Central memory CD8-positive, alpha-beta T cell (primary cell): ENCODE results near the gene LDAH.
"Not testable (repeated sequence)": the region's sequence is repeated elsewhere in the genome, so short reads cannot be mapped to it uniquely, and the experiment has no call there.

ENCODE experiments used
- ATAC-seq: fragments of 150-1000 bp; cut with Tn5 transposase; replicated peaks from 2 replicates; pipeline ENCODE4 v1.10.0; 2022; ENCODE audit warnings: mild to moderate bottlenecking, moderate FRiP score, moderate number of reproducible peaks; ENCODE audit not compliant: poor library complexity, severe bottlenecking; ENCODE audit errors: extremely low read depth
- DNase-seq, 2 donors: peaks; one replicate each; pipeline ENCODE4 v3.0.0; 2021; ENCODE audit warnings: low spot score in 2 of 2
- H3K27ac Mint-ChIP-seq: one replicate; pipeline ENCODE4 v1.8.0; 2022; ENCODE audit warnings: low read depth, mild to moderate bottlenecking, moderate library complexity, mixed read lengths
- H3K27me3 Mint-ChIP-seq: one replicate; pipeline ENCODE4 v1.8.0; 2022; ENCODE audit warnings: mixed read lengths
- H3K36me3 Mint-ChIP-seq: one replicate; pipeline ENCODE4 v1.8.0; 2022; ENCODE audit warnings: mild to moderate bottlenecking, moderate library complexity, mixed read lengths; ENCODE audit not compliant: insufficient read depth
- H3K4me1 Mint-ChIP-seq: one replicate; pipeline ENCODE4 v1.8.0; 2022; ENCODE audit warnings: mixed read lengths
- H3K4me3 Mint-ChIP-seq: one replicate; pipeline ENCODE4 v1.8.0; 2022; ENCODE audit warnings: mild to moderate bottlenecking, moderate library complexity, mixed read lengths
- H3K9me3 Mint-ChIP-seq: one replicate; pipeline ENCODE4 v1.8.0; 2022; ENCODE audit warnings: mixed read lengths

Gene LDAH

GRCh38 chr2:20728114-20728758, 94.7 kb downstream of the LDAH start:
- no peaks in the 10 kb centered on the region for H3K27me3 Mint-ChIP-seq

DNA sequence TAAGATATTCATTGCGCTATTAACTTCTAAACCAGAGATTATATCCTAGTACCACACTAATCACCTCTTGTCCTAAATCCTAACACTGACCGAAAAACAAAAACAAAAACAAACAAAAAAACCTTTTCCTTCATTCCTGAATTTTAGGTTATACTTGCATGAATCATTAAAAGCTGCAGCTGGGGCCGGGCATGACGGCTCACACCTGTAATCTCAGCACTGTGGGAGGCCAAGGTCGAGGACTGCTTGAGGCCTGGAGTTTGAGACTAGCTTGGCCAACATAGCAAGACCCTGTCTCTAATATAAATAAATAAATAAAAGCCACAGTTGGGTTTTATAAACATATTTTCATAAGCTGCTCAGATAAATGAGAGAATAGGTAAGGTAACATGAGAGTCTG, 96.0 kb downstream of the LDAH start:
- Mint-ChIP-seq H3K4me1 (no peaks in the 10 kb centered on the region), H3K27me3 (no peaks in the 10 kb centered on the region), H3K27ac (no peak overlapping the region), H3K36me3 (peaks cover 4% of the 10 kb centered on the region), H3K9me3 (no peaks in the 10 kb centered on the region), H3K4me3 (no peak overlapping the region)
- DNase-seq, result no peak
- ATAC-seq, result no peak

More at GRCh38 chr2:20728114-20728758, 94.7 kb downstream of the LDAH start:
- Mint-ChIP-seq H3K4me1 (no peaks in the 10 kb centered on the region), H3K27ac (peak overlapping the region; percentile 48), H3K4me3 (no peak overlapping the region), H3K9me3 (no peaks in the 10 kb centered on the region), H3K36me3 (peaks cover 2% of the 10 kb centered on the region)
- ATAC-seq, result no peak
- no peak for DNase-seq

DNA sequence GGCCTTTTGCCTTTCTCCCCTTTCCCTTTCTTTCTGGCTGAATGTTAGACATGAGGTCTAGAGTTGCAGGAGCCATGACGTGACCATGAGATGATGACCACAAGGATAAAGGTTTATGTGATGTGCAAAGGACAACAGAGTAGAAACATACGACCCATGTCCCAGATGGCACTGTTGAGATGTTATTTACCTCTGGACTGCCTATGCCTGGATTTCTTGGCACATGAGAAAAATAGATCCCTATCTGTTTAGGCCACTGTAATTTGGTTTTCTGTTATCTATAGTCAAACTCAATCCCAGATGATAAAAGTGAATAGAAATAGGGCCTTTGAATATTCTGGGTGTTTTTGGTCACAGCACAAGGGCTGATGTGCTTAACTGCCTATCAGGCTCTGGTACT, 97.1 kb downstream of the LDAH start:
- peaks cover 4% of the 10 kb centered on the region for H3K36me3 Mint-ChIP-seq

GRCh38 chr2:20724500-20725053, 98.3 kb downstream of the LDAH start:
- ATAC-seq, result no peak
- no peak overlapping the region for H3K4me3 Mint-ChIP-seq
- H3K9me3 Mint-ChIP-seq, result no peaks in the 10 kb centered on the region
- H3K27ac Mint-ChIP-seq, result no peak overlapping the region
- H3K4me1 Mint-ChIP-seq, result peaks cover 6% of the 10 kb centered on the region
- no peaks in the 10 kb centered on the region for H3K27me3 Mint-ChIP-seq
- no peak for DNase-seq
- peaks cover 4% of the 10 kb centered on the region for H3K36me3 Mint-ChIP-seq

More for the DNA sequence above, 97.1 kb downstream of the LDAH start:
- H3K9me3 Mint-ChIP-seq, result no peaks in the 10 kb centered on the region
- no peaks in the 10 kb centered on the region for H3K27me3 Mint-ChIP-seq
- no peak for ATAC-seq
- H3K27ac Mint-ChIP-seq, result no peak overlapping the region
- DNase-seq, result no peak
- H3K4me1 Mint-ChIP-seq, result no peaks in the 10 kb centered on the region
- no peak overlapping the region for H3K4me3 Mint-ChIP-seq

DNA sequence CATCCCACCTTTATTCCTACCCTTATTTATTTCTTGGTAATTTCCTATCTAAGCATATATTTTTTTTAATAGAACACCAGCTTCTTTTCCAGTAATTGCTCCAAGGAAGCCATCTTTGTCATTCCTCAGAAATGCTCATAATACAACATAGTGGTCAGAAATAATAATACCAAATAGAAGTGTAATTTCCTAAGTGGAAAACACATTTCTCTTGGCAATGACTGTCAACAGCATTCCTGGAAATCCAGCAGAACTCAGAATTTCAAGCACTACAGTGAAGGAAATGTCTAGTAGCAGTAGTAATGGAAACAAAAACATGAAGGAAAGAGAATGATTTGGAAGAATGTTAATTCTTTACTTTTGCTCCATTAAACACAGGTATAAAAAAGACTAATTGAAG, 99.4 kb downstream of the LDAH start:
- Mint-ChIP-seq H3K4me1 (peaks cover 8% of the 10 kb centered on the region), H3K27ac (no peak overlapping the region), H3K36me3 (peaks cover 4% of the 10 kb centered on the region), H3K4me3 (no peak overlapping the region), H3K27me3 (no peaks in the 10 kb centered on the region), H3K9me3 (no peaks in the 10 kb centered on the region)
- ATAC-seq, result no peak
- DNase-seq, result no peak

GRCh38 chr2:20722592-20723240, 100.2 kb downstream of the LDAH start:
- Mint-ChIP-seq H3K9me3 (no peaks in the 10 kb centered on the region), H3K27ac (no peak overlapping the region), H3K36me3 (peaks cover 4% of the 10 kb centered on the region), H3K4me3 (no peak overlapping the region), H3K4me1 (peaks cover 8% of the 10 kb centered on the region), H3K27me3 (no peaks in the 10 kb centered on the region)
- ATAC-seq (no peak), DNase-seq (no peak)

GRCh38 chr2:20717641-20718040, 105.3 kb downstream of the LDAH start:
- Mint-ChIP-seq H3K36me3 (peaks cover 2% of the 10 kb centered on the region), H3K27ac (no peak overlapping the region), H3K4me3 (no peak overlapping the region), H3K9me3 (no peaks in the 10 kb centered on the region), H3K4me1 (peaks cover 23% of the 10 kb centered on the region), H3K27me3 (no peaks in the 10 kb centered on the region)
- DNase-seq, result no peak
- ATAC-seq, result no peak

GRCh38 chr2:20716164-20716563, 106.7 kb downstream of the LDAH start:
- H3K4me3 Mint-ChIP-seq, result not testable (repeated sequence)

GRCh38 chr2:20714412-20714811, 108.5 kb downstream of the LDAH start:
- H3K4me1 Mint-ChIP-seq, result peaks cover 24% of the 10 kb centered on the region
- not testable (repeated sequence) for ATAC-seq, H3K36me3 Mint-ChIP-seq, H3K4me3 Mint-ChIP-seq, H3K27me3 Mint-ChIP-seq, H3K9me3 Mint-ChIP-seq, DNase-seq
- peak overlapping the region; percentile 9 for H3K27ac Mint-ChIP-seq

More at GRCh38 chr2:20716164-20716563, 106.7 kb downstream of the LDAH start:
- H3K4me1 Mint-ChIP-seq, result peaks cover 27% of the 10 kb centered on the region
- not testable (repeated sequence) for H3K27me3 Mint-ChIP-seq, H3K9me3 Mint-ChIP-seq, ATAC-seq, DNase-seq, H3K36me3 Mint-ChIP-seq, H3K27ac Mint-ChIP-seq

- not testable (repeated sequence) for H3K36me3 Mint-ChIP-seq, DNase-seq, ATAC-seq, H3K9me3 Mint-ChIP-seq, H3K27me3 Mint-ChIP-seq, H3K4me3 Mint-ChIP-seq, H3K27ac Mint-ChIP-seq
- peaks cover 23% of the 10 kb centered on the region for H3K4me1 Mint-ChIP-seq
Measured at GRCh38 chr2:20713585-20713984, 109.3 kb downstream of the LDAH start.

GRCh38 chr2:20711641-20712040, 111.3 kb downstream of the LDAH start:
- DNase-seq, H3K36me3 Mint-ChIP-seq, H3K4me3 Mint-ChIP-seq, H3K27me3 Mint-ChIP-seq, H3K27ac Mint-ChIP-seq, ATAC-seq, H3K9me3 Mint-ChIP-seq: not testable (repeated sequence)
- H3K4me1 Mint-ChIP-seq, result peaks cover 31% of the 10 kb centered on the region

- DNase-seq (no peak), ATAC-seq (no peak)
- no peaks in the 10 kb centered on the region for H3K9me3 Mint-ChIP-seq
- H3K27me3 Mint-ChIP-seq, result no peaks in the 10 kb centered on the region
- H3K27ac Mint-ChIP-seq, result no peak overlapping the region
- H3K4me3 Mint-ChIP-seq, result no peak overlapping the region
- peaks cover 15% of the 10 kb centered on the region for H3K4me1 Mint-ChIP-seq
- H3K36me3 Mint-ChIP-seq, result peaks cover 4% of the 10 kb centered on the region
Measured at GRCh38 chr2:20707601-20708000, 115.3 kb downstream of the LDAH start.

DNA sequence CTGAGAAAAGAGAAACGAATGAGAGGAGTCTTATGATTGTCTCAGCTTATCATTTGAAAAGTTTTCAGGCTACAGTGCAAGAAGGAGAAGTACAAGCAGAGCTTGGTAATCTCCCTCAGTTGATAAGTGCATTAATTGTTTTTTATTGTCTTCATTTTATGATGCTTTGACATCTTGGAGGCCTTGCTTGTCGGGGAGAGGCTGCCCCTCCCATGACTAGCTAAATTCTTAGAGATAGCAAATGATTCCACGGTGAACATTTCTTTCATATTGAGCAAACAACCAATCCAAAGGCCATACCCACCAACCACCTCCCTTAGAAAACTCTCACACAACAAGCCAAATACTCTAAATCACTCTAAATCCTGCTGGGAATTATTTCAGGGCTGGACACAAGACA, 116.1 kb downstream of the LDAH start:
- H3K9me3 Mint-ChIP-seq, result no peaks in the 10 kb centered on the region
- no peaks in the 10 kb centered on the region for H3K27me3 Mint-ChIP-seq
- no peak for DNase-seq
- peaks cover 4% of the 10 kb centered on the region for H3K36me3 Mint-ChIP-seq
- no peak for ATAC-seq
- no peak overlapping the region for H3K27ac Mint-ChIP-seq
- H3K4me1 Mint-ChIP-seq, result peaks cover 12% of the 10 kb centered on the region
- H3K4me3 Mint-ChIP-seq, result no peak overlapping the region
